Neural cell (in vitro differentiated cells): ENCODE measurements around the gene MYO18A. TPM values are rescaled to one million over a fixed set of nuclear protein-coding genes. Genes with fewer than 3 reads are reported as not detected.

Experiments
- H2AFZ ChIP-seq: fragments of 200-600, 300-800 bp; sonication (generic), shearing (Covaris generic); 2 replicates; pipeline ENCODE4 v1.6.0; 2014; ENCODE audit warnings: low read depth, mild to moderate bottlenecking, antibody characterized with exemption, low read length, moderate library complexity
- H3F3A ChIP-seq: fragments of 200-600 bp; shearing (Covaris generic); 2 replicates; pipeline ENCODE4 v1.6.1; 2016; ENCODE audit warnings: mild to moderate bottlenecking, moderate library complexity, mixed read lengths, antibody characterized with exemption, low read length; ENCODE audit not compliant: insufficient read depth, poor library complexity, severe bottlenecking
- H3K27ac ChIP-seq: fragments of 200-600, 300-800 bp; sonication (generic), shearing (Covaris generic); 2 replicates; pipeline ENCODE4 v1.5.1; 2014; ENCODE audit warnings: mild to moderate bottlenecking, low read length, moderate library complexity
- H3K27me3 ChIP-seq: fragments of 300-800, 200-600 bp; sonication (generic), shearing (Covaris generic); 2 replicates; pipeline ENCODE4 v1.6.0; 2014; ENCODE audit warnings: mild to moderate bottlenecking, low read depth, low read length, moderate library complexity; ENCODE audit not compliant: insufficient read depth
- H3K36me3 ChIP-seq: fragments of 300-800, 200-600 bp; sonication (generic), shearing (Covaris generic); 2 replicates; pipeline ENCODE4 v1.5.1; 2014; ENCODE audit warnings: mild to moderate bottlenecking, antibody characterized with exemption, low read length, moderate library complexity; ENCODE audit not compliant: insufficient read depth
- H3K4me2 ChIP-seq: fragments of 300-800, 200-600 bp; sonication (generic), shearing (Covaris generic); 2 replicates; pipeline ENCODE4 v1.6.0; 2014; ENCODE audit warnings: mild to moderate bottlenecking, low read length
- H3K4me3 ChIP-seq: fragments of 300-800, 200-600 bp; sonication (generic), shearing (Covaris generic); 2 replicates; pipeline ENCODE4 v1.5.1; 2014; ENCODE audit warnings: mild to moderate bottlenecking, low read length, moderate library complexity
- H3K79me2 ChIP-seq: fragments of 200-600 bp; shearing (Covaris generic); replicated peaks from 2 replicates; pipeline ENCODE4 v1.6.0; 2014; ENCODE audit warnings: mild to moderate bottlenecking, low read length, moderate library complexity; ENCODE audit not compliant: insufficient read depth
- H3K9ac ChIP-seq: fragments of 300-800, 200-600 bp; sonication (generic), shearing (Covaris generic); 2 replicates; pipeline ENCODE4 v1.6.1; 2016; ENCODE audit warnings: mild to moderate bottlenecking, low read length, mixed read lengths
- H3K9me2 ChIP-seq: fragments of 200-600 bp; shearing (Covaris generic); 2 replicates; pipeline ENCODE4 v1.6.1; 2016; ENCODE audit warnings: mild to moderate bottlenecking, low read length, mixed read lengths; ENCODE audit not compliant: insufficient read depth
- H3K9me3 ChIP-seq: fragments of 200-600, 300-800 bp; sonication (generic), shearing (Covaris generic); 2 replicates; pipeline ENCODE4 v1.6.1; 2016; ENCODE audit warnings: mild to moderate bottlenecking, mixed run types, low read length, moderate library complexity, mixed read lengths
- H4K20me1 ChIP-seq: fragments of 200-600 bp; shearing (Covaris generic); 2 replicates; pipeline ENCODE4 v1.6.1; 2016; ENCODE audit warnings: mild to moderate bottlenecking, mixed run types; ENCODE audit not compliant: insufficient read depth
- CTCF ChIP-seq: fragments of 450-650 bp; IDR thresholded peaks from 2 replicates; pipeline ENCODE4 v1.5.1; 2014; ENCODE audit warnings: antibody characterized with exemption, mild to moderate bottlenecking, moderate library complexity; ENCODE audit not compliant: poor library complexity, severe bottlenecking
- EZH2 ChIP-seq: fragments of 200-600, 300-800 bp; shearing (Covaris generic), sonication (generic); IDR thresholded peaks from 2 replicates; pipeline ENCODE4 v1.6.1; 2014; ENCODE audit warnings: antibody characterized with exemption, low read length, borderline replicate concordance, mild to moderate bottlenecking; ENCODE audit not compliant: insufficient read depth, poor library complexity, severe bottlenecking
- POLR2AphosphoS5 ChIP-seq: IDR thresholded peaks from 2 replicates; pipeline ENCODE4 v1.6.1; 2012
- RAD21 ChIP-seq: fragments of 450-650 bp; conservative IDR thresholded peaks from 2 replicates; pipeline ENCODE4 v1.6.1; 2014; ENCODE audit warnings: antibody characterized with exemption, mild to moderate bottlenecking, moderate library complexity
- SMC3 ChIP-seq: fragments of 450-650 bp; conservative IDR thresholded peaks from 2 replicates; pipeline ENCODE4 v1.6.1; 2014; ENCODE audit warnings: antibody characterized with exemption, mild to moderate bottlenecking, moderate library complexity; ENCODE audit not compliant: poor library complexity
- TAF1 ChIP-seq: IDR thresholded peaks from 2 replicates; pipeline ENCODE4 v1.6.1; 2012; ENCODE audit warnings: low read depth
- polyA plus RNA-seq: library from polyadenylated mRNA; depleted of rRNA; stranded (reverse); fragments of >200 nt; gene quantifications from 2 replicates; pipeline ENCODE4 v1.2.3, GENCODE V29; 2014
- TF ChIP-seq, protein P1 (sequence below): IDR thresholded peaks from 2 replicates; pipeline ENCODE4 v1.6.1; 2012; ENCODE audit warnings: borderline replicate concordance

MYO18A gene
- polyA plus RNA-seq, 1 donor from 2014 or later, result 21.6 TPM

- H3F3A ChIP-seq, result no peaks in the 10 kb centered on the region
- H3K27ac ChIP-seq, result no peak overlapping the region
- H3K36me3 ChIP-seq, result peaks cover 5% of the 10 kb centered on the region
- no peaks in the 10 kb centered on the region for H4K20me1 ChIP-seq
- H3K9me3 ChIP-seq, result no peaks in the 10 kb centered on the region
- no peak overlapping the region for H3K4me3 ChIP-seq
- TF ChIP-seq CTCF (peak; percentile 62), TAF1 (no peak), EZH2 (no peak), POLR2AphosphoS5 (no peak), RAD21 (peak; percentile 48), SMC3 (peak; percentile 57)
- TF ChIP-seq, protein P1, sequence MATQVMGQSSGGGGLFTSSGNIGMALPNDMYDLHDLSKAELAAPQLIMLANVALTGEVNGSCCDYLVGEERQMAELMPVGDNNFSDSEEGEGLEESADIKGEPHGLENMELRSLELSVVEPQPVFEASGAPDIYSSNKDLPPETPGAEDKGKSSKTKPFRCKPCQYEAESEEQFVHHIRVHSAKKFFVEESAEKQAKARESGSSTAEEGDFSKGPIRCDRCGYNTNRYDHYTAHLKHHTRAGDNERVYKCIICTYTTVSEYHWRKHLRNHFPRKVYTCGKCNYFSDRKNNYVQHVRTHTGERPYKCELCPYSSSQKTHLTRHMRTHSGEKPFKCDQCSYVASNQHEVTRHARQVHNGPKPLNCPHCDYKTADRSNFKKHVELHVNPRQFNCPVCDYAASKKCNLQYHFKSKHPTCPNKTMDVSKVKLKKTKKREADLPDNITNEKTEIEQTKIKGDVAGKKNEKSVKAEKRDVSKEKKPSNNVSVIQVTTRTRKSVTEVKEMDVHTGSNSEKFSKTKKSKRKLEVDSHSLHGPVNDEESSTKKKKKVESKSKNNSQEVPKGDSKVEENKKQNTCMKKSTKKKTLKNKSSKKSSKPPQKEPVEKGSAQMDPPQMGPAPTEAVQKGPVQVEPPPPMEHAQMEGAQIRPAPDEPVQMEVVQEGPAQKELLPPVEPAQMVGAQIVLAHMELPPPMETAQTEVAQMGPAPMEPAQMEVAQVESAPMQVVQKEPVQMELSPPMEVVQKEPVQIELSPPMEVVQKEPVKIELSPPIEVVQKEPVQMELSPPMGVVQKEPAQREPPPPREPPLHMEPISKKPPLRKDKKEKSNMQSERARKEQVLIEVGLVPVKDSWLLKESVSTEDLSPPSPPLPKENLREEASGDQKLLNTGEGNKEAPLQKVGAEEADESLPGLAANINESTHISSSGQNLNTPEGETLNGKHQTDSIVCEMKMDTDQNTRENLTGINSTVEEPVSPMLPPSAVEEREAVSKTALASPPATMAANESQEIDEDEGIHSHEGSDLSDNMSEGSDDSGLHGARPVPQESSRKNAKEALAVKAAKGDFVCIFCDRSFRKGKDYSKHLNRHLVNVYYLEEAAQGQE, result no peak
- no peaks in the 10 kb centered on the region for H3K9me2 ChIP-seq
- no peak overlapping the region for H3K9ac ChIP-seq
- H3K27me3 ChIP-seq, result no peaks in the 10 kb centered on the region
- H3K4me2 ChIP-seq, result no peak overlapping the region
- H2AFZ ChIP-seq, result no peak overlapping the region
- no peaks in the 10 kb centered on the region for H3K79me2 ChIP-seq
Measured at GRCh38 chr17:29115961-29116803, 64.0 kb downstream of the MYO18A start.

- Histone ChIP-seq H3K4me3 (no peak overlapping the region), H3K9me2 (no peaks in the 10 kb centered on the region), H3F3A (no peaks in the 10 kb centered on the region), H3K9me3 (no peaks in the 10 kb centered on the region), H3K27ac (no peak overlapping the region), H4K20me1 (no peaks in the 10 kb centered on the region), H3K79me2 (no peaks in the 10 kb centered on the region), H3K4me2 (no peak overlapping the region), H3K36me3 (peaks cover 10% of the 10 kb centered on the region), H3K9ac (no peak overlapping the region), H2AFZ (no peak overlapping the region), H3K27me3 (no peaks in the 10 kb centered on the region)
- no peak for TF ChIP-seq CTCF
- TF ChIP-seq SMC3, result no peak
Measured at GRCh38 chr17:29115435-29115834, 64.8 kb downstream of the MYO18A start.
